GM10266 (cell line): ENCODE measurements around the gene KCNN1.

Experiments used
- DNase-seq: peaks from one replicate; pipeline ENCODE4 v3.0.0; 2012; ENCODE audit errors: extremely low spot score
- TF ChIP-seq, protein P1 (sequence below): IDR thresholded peaks from 2 replicates; pipeline ENCODE4 v1.5.1; 2012; ENCODE audit warnings: mild to moderate bottlenecking, low read depth; ENCODE audit not compliant: control insufficient read depth, insufficient read depth; ENCODE audit errors: missing control alignments

KCNN1 gene

DNA sequence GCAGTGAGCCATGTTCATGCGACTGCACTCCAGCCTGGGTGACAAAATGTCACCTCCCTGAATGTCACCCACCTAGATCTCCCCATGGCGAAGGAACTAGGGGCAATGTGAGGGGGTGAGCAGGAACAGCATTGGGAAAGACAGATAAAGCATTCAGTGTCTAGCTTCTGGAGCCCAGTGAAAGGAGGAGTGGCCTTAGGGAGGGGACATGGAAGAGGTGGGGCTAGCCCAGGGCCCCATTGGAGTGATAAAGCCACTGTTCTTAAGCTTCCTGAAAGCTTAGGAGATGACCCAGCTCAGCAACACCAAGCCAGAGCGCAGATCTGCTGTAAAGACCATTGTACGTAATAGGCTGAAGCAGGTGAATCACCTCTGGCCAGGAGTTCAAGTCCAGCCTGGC, 13.0 kb upstream of the KCNN1 start:
- TF ChIP-seq, protein P1, sequence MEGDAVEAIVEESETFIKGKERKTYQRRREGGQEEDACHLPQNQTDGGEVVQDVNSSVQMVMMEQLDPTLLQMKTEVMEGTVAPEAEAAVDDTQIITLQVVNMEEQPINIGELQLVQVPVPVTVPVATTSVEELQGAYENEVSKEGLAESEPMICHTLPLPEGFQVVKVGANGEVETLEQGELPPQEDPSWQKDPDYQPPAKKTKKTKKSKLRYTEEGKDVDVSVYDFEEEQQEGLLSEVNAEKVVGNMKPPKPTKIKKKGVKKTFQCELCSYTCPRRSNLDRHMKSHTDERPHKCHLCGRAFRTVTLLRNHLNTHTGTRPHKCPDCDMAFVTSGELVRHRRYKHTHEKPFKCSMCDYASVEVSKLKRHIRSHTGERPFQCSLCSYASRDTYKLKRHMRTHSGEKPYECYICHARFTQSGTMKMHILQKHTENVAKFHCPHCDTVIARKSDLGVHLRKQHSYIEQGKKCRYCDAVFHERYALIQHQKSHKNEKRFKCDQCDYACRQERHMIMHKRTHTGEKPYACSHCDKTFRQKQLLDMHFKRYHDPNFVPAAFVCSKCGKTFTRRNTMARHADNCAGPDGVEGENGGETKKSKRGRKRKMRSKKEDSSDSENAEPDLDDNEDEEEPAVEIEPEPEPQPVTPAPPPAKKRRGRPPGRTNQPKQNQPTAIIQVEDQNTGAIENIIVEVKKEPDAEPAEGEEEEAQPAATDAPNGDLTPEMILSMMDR = no peak
- no peak for DNase-seq

DNA sequence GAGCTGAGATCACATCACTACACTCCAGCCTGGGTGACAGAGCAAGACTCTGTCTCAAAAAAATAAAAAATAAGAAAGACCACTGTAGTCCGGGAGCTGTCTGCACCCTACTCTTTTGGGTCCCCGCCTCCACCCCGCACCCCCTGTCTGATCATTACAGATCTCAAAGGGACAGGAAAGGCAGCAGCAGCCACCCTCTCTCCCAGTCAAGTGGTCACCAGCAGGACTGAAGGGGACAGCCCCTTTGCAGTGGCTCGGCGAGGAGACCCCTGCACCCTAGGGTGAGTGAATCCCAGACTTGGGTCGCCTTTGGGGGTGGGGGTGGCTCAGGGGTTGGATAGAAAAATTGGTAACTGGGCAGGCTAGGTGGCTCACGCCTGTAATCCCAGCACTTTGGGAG, 12.5 kb upstream of the KCNN1 start:
- DNase-seq = no peak
- TF ChIP-seq, protein P1 = no peak

DNA sequence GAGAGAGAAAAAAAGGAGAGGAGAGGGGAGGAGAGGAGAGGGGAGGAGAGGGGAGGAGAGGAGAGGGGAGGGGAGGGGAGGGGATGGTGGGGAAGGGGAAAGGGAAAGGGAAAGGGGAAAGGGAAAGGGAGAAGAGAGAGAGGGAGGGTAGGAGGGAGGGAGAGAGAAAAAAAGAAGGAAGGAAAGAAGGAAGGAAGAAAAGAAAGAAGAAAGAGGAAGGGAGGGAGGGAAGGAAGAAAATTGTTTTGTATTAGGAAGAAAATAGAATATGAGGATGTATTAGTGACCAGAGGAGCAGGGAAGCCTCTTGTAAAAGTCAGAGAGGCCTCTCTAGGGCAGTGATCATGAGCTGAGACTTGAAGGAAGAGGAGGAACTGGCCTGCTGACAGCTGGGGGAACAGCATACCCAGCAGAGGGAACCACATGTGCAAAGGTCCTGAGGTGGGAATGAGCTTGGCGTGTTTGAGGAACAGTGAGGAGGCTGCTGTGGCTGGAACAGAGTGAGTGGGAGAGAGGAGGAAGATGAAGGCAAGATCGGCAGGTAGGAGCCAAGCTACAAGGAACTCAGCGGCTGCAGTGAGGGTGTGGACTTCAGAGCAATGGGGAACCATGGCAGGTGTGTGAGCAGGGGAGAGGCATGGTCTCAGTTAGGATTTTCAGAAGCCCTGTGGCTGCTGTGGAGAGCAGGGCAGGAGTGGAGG, 9.6 kb upstream of the KCNN1 start:
- no peak for DNase-seq
- TF ChIP-seq, protein P1 = no peak

DNA sequence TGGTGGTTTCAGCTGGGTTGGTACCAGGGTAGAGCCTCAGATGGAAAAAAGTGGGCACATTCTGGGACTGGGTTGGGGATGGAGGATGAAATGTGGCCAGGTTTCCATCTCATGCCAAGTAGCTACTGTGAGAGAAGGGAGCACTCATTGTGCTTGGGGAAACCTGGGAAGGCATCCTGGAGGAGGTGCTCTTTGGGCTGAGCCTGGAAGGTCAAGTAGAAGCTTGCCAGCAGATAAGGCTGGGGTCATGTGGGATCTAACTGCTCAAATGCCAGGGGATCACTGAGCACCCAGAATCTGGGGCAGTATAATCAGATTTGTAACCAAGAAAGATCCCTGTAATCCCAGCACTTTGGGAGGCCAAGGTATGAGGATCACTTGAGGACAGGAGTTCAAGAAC, 9.0 kb upstream of the KCNN1 start:
- TF ChIP-seq, protein P1 = no peak

DNA sequence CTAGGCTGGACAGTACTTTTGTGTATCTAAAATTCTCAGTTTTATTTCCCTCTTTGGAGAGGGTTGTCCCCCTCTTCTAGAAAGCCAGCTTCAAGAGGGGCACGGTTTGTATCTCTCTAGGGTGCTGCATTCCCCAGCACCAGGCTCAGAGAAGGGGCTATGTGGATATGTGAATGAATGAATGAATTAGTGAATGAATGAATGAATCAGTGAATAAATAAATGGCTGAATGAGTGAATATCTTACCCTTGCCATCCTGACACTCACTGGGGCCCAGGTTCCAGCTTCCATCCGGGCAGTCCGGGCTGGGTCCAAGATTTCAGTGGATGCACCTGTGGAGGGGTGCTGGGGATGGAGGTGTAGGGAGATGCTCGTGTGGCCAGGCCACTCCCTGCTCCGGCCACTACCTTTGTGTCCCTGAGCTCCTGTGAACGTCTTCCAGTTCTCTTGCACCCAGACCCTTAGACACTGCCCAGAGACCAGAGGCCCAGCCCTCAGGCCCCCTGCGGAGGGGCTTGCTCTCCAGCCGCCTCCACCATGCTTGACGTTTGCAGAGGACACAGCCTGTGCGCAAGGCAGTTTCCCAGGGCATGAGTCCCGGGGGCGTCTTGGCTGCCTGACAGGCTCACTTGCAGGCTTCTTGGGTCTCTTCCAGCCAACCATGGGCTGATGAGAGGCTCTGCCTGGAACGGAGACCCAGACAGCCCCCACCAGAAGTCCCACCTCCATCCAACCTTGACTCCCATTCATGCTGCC, 2.8 kb upstream of the KCNN1 start:
- DNase-seq = no peak
- TF ChIP-seq, protein P1 = no peak

More for the DNA sequence above, 9.0 kb upstream of the KCNN1 start:
- DNase-seq = no peak

DNA sequence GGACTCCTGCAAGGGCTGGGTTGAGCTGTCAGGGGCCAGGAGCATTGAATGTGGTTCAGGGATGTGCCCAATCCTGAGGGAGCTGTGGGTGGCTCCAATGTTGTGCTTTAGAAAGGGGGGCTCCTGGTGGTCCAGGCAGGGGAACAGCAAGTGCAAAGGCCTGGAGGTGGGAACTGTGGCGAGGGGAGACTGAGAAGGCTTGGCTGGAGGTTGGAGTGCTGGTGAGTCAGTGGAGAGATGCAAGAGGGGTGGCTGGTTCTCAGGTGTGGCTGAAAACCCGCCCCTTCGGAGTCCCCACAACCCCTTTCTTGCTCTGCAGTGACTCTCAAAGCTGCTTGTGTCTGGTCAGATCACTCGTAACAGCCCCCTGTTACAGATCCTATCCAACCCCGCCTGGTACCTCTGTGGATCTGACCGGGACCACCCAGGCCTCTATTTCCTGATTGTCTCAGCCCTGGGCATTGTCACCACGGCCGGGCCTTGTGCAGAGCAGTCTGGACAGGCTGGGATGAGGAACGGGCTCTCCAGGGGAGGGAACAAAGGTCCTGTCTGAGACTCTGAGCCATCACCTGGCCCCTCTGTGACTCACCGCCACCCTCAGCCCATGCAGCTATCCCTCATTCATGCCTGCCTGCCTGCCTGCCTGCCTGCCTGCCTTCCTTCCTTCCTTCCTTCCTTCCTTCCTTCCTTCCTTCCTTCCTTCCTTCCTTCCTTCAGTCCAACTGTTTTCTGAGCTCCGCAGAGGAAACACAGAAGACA, 1.4 kb upstream of the KCNN1 start:
- TF ChIP-seq, protein P1 = no peak
- DNase-seq = no peak
